ENCODE data around the gene KLHL15. TPM values are rescaled to one million over a fixed set of nuclear protein-coding genes. Genes with fewer than 3 reads are reported as not detected.

The KLHL15 gene
- total RNA-seq, 1 experiment from 2014 or later: 7.2 TPM

- TF ChIP-seq ATF6 (CRISPR knock-in tag; IDR thresholded peaks at IDR 0.05): no peak
Observed at GRCh38 chrX:23990455-23990854, 36.5 kb downstream of the KLHL15 start (continued).

DNA sequence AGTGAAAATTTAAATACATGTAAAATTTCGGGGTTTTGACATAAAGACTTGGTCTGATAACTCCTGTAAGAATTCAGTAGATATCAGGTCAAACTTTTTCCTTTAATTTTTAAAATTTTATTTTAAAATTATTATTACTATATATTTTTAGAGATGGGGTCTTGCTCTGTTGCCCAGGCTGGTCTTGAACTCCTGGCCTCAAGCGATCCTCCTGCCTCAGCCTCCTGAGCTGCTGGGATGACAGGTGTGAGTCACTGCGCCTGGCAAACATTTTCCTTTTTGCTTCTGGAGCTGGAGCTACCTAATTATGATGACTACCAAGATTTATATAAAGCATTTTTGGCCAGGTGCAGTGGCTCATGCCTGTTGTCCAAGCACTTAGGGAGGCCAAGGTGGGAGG, 37.3 kb downstream of the KLHL15 start:
- no peak for ATAC-seq
- ChIA-PET CTCF (no interaction called here), POLR2A (no interaction called here)
- no peak for DNase-seq (ENCODE audit: low spot score)
- Mint-ChIP-seq H3K4me3 (no peak overlapping the region), H3K27me3 (ENCODE audit: low read depth) (no peaks in the 10 kb centered on the region), H3K36me3 (peaks cover 12% of the 10 kb centered on the region), H3K9me3 (no peaks in the 10 kb centered on the region), H3K27ac (no peak overlapping the region), H3K4me1 (no peaks in the 10 kb centered on the region)
- no peak for TF ChIP-seq TEAD4 (CRISPR knock-in tag; IDR thresholded peaks at IDR 0.05)
- TF ChIP-seq ZNF416 (CRISPR knock-in tag; IDR thresholded peaks at IDR 0.05): no peak
- TF ChIP-seq, protein P1, sequence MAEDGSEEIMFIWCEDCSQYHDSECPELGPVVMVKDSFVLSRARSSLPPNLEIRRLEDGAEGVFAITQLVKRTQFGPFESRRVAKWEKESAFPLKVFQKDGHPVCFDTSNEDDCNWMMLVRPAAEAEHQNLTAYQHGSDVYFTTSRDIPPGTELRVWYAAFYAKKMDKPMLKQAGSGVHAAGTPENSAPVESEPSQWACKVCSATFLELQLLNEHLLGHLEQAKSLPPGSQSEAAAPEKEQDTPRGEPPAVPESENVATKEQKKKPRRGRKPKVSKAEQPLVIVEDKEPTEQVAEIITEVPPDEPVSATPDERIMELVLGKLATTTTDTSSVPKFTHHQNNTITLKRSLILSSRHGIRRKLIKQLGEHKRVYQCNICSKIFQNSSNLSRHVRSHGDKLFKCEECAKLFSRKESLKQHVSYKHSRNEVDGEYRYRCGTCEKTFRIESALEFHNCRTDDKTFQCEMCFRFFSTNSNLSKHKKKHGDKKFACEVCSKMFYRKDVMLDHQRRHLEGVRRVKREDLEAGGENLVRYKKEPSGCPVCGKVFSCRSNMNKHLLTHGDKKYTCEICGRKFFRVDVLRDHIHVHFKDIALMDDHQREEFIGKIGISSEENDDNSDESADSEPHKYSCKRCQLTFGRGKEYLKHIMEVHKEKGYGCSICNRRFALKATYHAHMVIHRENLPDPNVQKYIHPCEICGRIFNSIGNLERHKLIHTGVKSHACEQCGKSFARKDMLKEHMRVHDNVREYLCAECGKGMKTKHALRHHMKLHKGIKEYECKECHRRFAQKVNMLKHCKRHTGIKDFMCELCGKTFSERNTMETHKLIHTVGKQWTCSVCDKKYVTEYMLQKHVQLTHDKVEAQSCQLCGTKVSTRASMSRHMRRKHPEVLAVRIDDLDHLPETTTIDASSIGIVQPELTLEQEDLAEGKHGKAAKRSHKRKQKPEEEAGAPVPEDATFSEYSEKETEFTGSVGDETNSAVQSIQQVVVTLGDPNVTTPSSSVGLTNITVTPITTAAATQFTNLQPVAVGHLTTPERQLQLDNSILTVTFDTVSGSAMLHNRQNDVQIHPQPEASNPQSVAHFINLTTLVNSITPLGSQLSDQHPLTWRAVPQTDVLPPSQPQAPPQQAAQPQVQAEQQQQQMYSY (CRISPR knock-in tag; IDR thresholded peaks at IDR 0.05): no peak
- no peak for TF ChIP-seq USF2 (CRISPR knock-in tag; IDR thresholded peaks at IDR 0.05)
- no peak for TF ChIP-seq ZNF317 (CRISPR knock-in tag; IDR thresholded peaks at IDR 0.05; ENCODE audit: borderline replicate concordance, low read depth)
- no peak for TF ChIP-seq RORB (CRISPR knock-in tag; IDR thresholded peaks at IDR 0.05)
- no peak for TF ChIP-seq E2F5 (CRISPR knock-in tag; IDR thresholded peaks at IDR 0.05)
- TF ChIP-seq ETV6 (CRISPR knock-in tag; IDR thresholded peaks at IDR 0.05): no peak
- TF ChIP-seq NFATC4 (CRISPR knock-in tag; IDR thresholded peaks at IDR 0.05): no peak
- TF ChIP-seq, protein P2, sequence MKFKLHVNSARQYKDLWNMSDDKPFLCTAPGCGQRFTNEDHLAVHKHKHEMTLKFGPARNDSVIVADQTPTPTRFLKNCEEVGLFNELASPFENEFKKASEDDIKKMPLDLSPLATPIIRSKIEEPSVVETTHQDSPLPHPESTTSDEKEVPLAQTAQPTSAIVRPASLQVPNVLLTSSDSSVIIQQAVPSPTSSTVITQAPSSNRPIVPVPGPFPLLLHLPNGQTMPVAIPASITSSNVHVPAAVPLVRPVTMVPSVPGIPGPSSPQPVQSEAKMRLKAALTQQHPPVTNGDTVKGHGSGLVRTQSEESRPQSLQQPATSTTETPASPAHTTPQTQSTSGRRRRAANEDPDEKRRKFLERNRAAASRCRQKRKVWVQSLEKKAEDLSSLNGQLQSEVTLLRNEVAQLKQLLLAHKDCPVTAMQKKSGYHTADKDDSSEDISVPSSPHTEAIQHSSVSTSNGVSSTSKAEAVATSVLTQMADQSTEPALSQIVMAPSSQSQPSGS (CRISPR knock-in tag; IDR thresholded peaks at IDR 0.05; ENCODE audit: borderline replicate concordance, low read depth): no peak
- no peak for TF ChIP-seq NR3C1 (CRISPR knock-in tag; conservative IDR thresholded peaks at IDR 0.05; ENCODE audit: low read depth)
- no peak for TF ChIP-seq ZNF512 (CRISPR knock-in tag; IDR thresholded peaks at IDR 0.05; ENCODE audit: borderline replicate concordance)
- no peak for TF ChIP-seq ATF3 (CRISPR knock-in tag; conservative IDR thresholded peaks at IDR 0.05)
- TF ChIP-seq, protein P3, sequence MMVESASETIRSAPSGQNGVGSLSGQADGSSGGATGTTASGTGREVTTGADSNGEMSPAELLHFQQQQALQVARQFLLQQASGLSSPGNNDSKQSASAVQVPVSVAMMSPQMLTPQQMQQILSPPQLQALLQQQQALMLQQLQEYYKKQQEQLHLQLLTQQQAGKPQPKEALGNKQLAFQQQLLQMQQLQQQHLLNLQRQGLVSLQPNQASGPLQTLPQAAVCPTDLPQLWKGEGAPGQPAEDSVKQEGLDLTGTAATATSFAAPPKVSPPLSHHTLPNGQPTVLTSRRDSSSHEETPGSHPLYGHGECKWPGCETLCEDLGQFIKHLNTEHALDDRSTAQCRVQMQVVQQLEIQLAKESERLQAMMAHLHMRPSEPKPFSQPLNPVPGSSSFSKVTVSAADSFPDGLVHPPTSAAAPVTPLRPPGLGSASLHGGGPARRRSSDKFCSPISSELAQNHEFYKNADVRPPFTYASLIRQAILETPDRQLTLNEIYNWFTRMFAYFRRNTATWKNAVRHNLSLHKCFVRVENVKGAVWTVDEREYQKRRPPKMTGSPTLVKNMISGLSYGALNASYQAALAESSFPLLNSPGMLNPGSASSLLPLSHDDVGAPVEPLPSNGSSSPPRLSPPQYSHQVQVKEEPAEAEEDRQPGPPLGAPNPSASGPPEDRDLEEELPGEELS (CRISPR knock-in tag; IDR thresholded peaks at IDR 0.05): no peak
- TF ChIP-seq, protein P4, sequence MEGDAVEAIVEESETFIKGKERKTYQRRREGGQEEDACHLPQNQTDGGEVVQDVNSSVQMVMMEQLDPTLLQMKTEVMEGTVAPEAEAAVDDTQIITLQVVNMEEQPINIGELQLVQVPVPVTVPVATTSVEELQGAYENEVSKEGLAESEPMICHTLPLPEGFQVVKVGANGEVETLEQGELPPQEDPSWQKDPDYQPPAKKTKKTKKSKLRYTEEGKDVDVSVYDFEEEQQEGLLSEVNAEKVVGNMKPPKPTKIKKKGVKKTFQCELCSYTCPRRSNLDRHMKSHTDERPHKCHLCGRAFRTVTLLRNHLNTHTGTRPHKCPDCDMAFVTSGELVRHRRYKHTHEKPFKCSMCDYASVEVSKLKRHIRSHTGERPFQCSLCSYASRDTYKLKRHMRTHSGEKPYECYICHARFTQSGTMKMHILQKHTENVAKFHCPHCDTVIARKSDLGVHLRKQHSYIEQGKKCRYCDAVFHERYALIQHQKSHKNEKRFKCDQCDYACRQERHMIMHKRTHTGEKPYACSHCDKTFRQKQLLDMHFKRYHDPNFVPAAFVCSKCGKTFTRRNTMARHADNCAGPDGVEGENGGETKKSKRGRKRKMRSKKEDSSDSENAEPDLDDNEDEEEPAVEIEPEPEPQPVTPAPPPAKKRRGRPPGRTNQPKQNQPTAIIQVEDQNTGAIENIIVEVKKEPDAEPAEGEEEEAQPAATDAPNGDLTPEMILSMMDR (IDR thresholded peaks at IDR 0.05): no peak
- TF ChIP-seq IRF2 (CRISPR knock-in tag; IDR thresholded peaks at IDR 0.05; ENCODE audit: borderline replicate concordance, low read depth): no peak
- no peak for TF ChIP-seq TEAD1 (CRISPR knock-in tag; IDR thresholded peaks at IDR 0.05)
- TF ChIP-seq, protein P5, sequence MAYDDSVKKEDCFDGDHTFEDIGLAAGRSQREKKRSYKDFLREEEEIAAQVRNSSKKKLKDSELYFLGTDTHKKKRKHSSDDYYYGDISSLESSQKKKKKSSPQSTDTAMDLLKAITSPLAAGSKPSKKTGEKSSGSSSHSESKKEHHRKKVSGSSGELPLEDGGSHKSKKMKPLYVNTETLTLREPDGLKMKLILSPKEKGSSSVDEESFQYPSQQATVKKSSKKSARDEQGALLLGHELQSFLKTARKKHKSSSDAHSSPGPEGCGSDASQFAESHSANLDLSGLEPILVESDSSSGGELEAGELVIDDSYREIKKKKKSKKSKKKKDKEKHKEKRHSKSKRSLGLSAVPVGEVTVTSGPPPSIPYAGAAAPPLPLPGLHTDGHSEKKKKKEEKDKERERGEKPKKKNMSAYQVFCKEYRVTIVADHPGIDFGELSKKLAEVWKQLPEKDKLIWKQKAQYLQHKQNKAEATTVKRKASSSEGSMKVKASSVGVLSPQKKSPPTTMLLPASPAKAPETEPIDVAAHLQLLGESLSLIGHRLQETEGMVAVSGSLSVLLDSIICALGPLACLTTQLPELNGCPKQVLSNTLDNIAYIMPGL (CRISPR knock-in tag; IDR thresholded peaks at IDR 0.05): no peak

Data from WTC11 (cell line).